BE2C (cell line): ENCODE results near the gene CBX3.

Source experiments
- DNase-seq: peaks from one replicate; pipeline ENCODE4 v3.0.0-alpha.2; 2020
- H3K27me3 ChIP-seq: fragments of 250-450 bp; sonication (Bioruptor Pico); 2 replicates; pipeline ENCODE4 v1.5.1; 2020; ENCODE audit warnings: mild to moderate bottlenecking
- H3K36me3 ChIP-seq: fragments of 250-450 bp; sonication (Bioruptor Pico); 2 replicates; pipeline ENCODE4 v1.5.1; 2020; ENCODE audit warnings: mild to moderate bottlenecking
- H3K4me1 ChIP-seq: fragments of 250-450 bp; sonication (Bioruptor Pico); 2 replicates; pipeline ENCODE4 v1.5.1; 2020
- H3K4me3 ChIP-seq: 2 replicates; pipeline ENCODE4 v1.5.1; 2011; ENCODE audit warnings: low read depth, low read length
- H3K9me3 ChIP-seq: fragments of 250-450 bp; sonication (Bioruptor Pico); 2 replicates; pipeline ENCODE4 v1.5.1; 2020
- TF ChIP-seq, protein P1 (sequence below): IDR thresholded peaks from 2 replicates; pipeline ENCODE4 v1.5.1; 2012; ENCODE audit warnings: mild to moderate bottlenecking, low read depth, low read length

CBX3 gene

DNA sequence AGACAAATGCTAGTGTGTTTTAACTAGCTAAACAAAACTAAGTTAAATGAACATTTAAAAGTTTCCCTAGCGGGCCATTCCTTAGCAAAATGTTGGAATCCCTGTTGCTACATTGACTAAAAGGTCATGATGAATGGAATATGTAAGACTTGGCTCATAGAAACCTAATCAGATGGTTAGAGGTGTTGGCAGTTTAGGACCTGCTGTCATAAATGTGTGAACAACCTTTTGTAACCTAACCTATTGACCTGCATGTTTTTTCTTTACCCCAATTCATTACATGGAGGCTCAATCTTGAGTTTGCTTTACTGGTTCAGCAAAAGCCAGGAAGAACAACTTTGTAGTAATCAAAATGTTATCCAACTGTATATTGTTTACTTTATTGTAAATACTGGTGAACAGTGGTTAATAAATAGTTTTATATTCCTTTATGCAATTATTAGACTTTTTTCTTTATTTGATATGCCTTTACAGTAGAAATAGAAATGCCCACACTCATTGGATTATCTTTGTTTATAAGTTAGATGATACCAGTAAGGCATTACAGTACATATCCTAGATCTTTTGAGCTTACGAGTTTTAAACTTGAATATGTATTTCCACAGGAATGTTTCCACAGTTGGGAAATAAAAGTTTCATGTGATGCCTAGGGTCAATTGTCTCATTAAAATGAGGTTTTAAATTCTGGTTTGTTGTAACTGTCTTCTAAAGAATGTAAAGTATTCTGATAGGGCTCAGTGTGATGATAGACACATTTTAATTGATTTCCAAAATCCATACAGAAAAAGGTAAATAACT is 11.6 kb downstream of the CBX3 start:
- H3K4me1 ChIP-seq, result no peaks in the 10 kb centered on the region
- no peak overlapping the region for H3K4me3 ChIP-seq
- no peaks in the 10 kb centered on the region for H3K27me3 ChIP-seq
- TF ChIP-seq, protein P1, sequence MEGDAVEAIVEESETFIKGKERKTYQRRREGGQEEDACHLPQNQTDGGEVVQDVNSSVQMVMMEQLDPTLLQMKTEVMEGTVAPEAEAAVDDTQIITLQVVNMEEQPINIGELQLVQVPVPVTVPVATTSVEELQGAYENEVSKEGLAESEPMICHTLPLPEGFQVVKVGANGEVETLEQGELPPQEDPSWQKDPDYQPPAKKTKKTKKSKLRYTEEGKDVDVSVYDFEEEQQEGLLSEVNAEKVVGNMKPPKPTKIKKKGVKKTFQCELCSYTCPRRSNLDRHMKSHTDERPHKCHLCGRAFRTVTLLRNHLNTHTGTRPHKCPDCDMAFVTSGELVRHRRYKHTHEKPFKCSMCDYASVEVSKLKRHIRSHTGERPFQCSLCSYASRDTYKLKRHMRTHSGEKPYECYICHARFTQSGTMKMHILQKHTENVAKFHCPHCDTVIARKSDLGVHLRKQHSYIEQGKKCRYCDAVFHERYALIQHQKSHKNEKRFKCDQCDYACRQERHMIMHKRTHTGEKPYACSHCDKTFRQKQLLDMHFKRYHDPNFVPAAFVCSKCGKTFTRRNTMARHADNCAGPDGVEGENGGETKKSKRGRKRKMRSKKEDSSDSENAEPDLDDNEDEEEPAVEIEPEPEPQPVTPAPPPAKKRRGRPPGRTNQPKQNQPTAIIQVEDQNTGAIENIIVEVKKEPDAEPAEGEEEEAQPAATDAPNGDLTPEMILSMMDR, result no peak
- no peak for DNase-seq
- H3K9me3 ChIP-seq, result no peaks in the 10 kb centered on the region
- peaks cover 46% of the 10 kb centered on the region for H3K36me3 ChIP-seq

DNA sequence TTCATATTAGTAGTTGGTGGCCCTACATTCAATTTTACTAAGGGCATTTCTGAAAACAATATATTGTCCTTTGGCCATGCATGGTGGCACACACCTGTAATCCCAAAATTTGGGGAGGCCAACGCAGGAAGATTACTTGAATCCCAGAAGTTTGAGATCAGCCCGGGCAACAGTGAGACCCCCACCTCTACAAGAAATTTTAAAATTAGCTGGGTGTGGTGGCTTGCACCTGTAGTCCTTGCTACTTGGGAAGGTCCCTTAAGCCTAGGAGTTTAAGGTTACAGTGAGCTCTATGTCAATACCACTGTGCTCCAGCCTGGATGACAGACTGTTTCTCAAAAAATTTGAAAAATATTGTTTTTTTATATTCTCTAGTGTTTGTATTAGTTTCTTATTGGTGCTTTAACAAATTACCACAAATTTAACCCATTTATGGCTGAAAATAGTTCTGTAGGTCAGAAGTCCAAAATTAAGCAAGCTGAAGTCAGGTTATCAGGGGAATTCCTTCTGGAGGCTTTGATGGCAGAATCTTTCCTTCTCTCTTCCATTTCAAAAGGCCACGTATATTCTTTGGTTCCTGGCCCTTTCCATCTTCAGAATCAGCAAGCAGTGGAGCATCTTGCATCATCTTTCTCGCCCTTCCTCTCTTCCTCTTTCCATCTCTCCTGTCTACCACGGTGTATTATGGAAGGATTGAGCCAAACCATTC is 12.4 kb downstream of the CBX3 start:
- no peaks in the 10 kb centered on the region for H3K27me3 ChIP-seq
- H3K36me3 ChIP-seq, result peaks cover 38% of the 10 kb centered on the region
- no peak overlapping the region for H3K4me3 ChIP-seq
- TF ChIP-seq, protein P1, result no peak
- H3K9me3 ChIP-seq, result no peaks in the 10 kb centered on the region
- H3K4me1 ChIP-seq, result no peaks in the 10 kb centered on the region
- DNase-seq, result no peak

DNA sequence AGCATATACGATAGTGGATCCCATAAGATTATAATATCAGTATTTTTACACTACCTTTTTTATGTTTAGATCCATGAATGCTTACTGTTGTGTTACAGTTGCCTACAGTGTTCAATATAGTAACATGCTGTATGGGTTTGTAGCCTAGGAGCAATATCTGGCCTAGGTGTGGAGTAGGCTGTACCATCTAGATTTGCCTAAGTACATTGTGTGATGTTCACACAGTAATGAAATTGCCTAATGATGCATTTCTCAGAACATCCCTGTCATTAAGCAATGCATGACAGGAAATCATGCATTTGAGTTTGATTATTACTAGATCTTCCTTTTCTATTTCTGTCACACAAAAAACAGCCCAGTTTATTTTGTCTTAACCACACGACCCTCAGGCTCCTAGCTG is 14.5 kb downstream of the CBX3 start:
- TF ChIP-seq, protein P1, result no peak
- no peaks in the 10 kb centered on the region for H3K27me3 ChIP-seq
- H3K4me1 ChIP-seq, result no peaks in the 10 kb centered on the region
- peaks cover 17% of the 10 kb centered on the region for H3K36me3 ChIP-seq
- DNase-seq, result no peak
- H3K9me3 ChIP-seq, result no peaks in the 10 kb centered on the region
- H3K4me3 ChIP-seq, result no peak overlapping the region

DNA sequence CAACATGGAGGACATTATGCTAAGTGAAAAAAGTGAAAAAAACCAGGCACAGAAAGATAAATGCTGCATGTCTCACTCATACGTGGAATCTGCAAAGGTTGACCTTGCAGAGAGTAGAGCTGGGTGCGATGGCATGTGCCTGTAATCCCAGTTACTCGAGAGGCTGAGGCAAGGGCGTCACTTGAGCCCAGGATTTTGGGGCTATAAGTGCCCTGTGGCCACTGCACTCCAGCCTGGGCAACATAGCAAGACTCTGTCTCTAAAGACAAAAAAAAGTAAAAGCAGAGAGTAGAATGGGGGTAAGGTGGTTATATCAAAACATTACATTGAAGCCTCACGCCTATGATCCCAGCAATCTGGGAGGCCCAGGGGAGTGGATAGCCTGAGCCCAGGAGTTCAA is 22.8 kb downstream of the CBX3 start:
- TF ChIP-seq, protein P1, result no peak
- no peak overlapping the region for H3K4me3 ChIP-seq
- H3K9me3 ChIP-seq, result no peaks in the 10 kb centered on the region
- H3K27me3 ChIP-seq, result no peaks in the 10 kb centered on the region
- no peaks in the 10 kb centered on the region for H3K36me3 ChIP-seq
- H3K4me1 ChIP-seq, result no peaks in the 10 kb centered on the region
- DNase-seq, result no peak

DNA sequence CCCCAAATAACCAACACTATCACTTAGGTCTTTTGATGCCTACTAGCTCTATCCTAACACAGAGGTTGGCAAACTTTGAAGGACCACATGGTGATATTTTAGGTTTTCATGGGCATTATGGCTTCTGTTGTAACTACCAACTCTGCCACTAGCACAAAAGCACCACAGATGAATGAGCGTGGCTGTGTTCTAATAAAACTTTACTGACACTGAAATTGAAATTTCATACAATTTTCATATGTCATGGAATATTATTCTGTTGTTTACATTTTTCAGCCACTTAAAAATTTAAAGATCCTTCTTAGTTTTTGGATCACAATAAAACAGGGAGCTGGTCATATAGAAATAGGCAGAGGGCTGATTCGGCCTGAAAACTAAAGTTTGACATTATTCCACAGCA is 26.4 kb downstream of the CBX3 start:
- H3K4me1 ChIP-seq, result no peaks in the 10 kb centered on the region
- no peaks in the 10 kb centered on the region for H3K9me3 ChIP-seq
- H3K27me3 ChIP-seq, result no peaks in the 10 kb centered on the region
- H3K4me3 ChIP-seq, result no peak overlapping the region
- TF ChIP-seq, protein P1, result no peak
- DNase-seq, result no peak
- no peaks in the 10 kb centered on the region for H3K36me3 ChIP-seq
